MM.1S (cell line): ENCODE results near the gene PSMD8.

ENCODE experiments used
- EZH2 ChIP-seq: fragments of 300-600 bp; sonication (generic); optimal IDR thresholded peaks from 2 replicates; pipeline ENCODE3; 2017; ENCODE audit warnings: low read depth, mild to moderate bottlenecking, antibody characterized with exemption, low read length, mixed read lengths
- TF ChIP-seq, protein P1 (sequence below): fragments of 300-600 bp; sonication (generic); IDR thresholded peaks from 2 replicates; pipeline ENCODE4 v1.5.1; 2016; ENCODE audit warnings: antibody characterized with exemption, low read length, mixed read lengths

DNA sequence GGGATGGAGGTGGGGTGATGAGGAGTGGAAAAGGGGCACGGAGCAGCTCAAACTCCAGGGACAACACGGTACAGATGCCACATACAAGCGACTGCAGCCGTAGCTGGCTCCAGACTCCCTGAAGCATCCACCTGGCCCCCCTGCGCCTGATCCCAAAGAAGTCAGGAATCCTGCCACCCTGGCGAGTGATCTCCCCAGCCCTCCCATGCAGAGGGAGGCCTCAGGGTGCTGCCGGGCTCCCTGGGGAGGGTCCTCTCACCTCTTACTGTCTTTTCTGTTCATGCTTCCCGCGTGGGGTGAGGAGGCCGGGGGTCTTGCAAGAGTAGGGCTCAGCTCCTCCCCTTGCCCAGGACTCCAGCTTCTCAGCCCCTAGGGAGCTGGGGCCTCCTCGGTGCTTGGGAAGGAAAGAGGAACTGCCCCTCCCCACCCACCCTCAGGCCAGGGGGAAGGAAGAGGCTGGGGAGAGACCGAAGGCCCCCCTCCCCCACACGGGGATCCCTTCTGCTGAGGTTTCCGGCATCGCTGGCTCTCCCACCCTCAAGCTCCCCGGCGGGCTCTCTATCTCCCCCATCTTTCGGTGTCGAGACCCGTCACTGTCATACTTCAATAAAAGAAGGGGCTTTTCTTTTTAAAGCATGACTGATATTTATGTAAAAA is 51.6 kb downstream of the PSMD8 start, which contains the start of gene RASGRP4:
- TF ChIP-seq EZH2: no peak
- TF ChIP-seq, protein P1, sequence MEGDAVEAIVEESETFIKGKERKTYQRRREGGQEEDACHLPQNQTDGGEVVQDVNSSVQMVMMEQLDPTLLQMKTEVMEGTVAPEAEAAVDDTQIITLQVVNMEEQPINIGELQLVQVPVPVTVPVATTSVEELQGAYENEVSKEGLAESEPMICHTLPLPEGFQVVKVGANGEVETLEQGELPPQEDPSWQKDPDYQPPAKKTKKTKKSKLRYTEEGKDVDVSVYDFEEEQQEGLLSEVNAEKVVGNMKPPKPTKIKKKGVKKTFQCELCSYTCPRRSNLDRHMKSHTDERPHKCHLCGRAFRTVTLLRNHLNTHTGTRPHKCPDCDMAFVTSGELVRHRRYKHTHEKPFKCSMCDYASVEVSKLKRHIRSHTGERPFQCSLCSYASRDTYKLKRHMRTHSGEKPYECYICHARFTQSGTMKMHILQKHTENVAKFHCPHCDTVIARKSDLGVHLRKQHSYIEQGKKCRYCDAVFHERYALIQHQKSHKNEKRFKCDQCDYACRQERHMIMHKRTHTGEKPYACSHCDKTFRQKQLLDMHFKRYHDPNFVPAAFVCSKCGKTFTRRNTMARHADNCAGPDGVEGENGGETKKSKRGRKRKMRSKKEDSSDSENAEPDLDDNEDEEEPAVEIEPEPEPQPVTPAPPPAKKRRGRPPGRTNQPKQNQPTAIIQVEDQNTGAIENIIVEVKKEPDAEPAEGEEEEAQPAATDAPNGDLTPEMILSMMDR: no peak
